H9 (cell line): ENCODE measurements around the gene FBN1. TPM values are rescaled to one million over a fixed set of nuclear protein-coding genes. Genes with fewer than 3 reads are reported as not detected.

Experiments used
- DNase-seq: peaks from one replicate; pipeline ENCODE4 v3.0.0-alpha.2; 2017
- H2AFZ ChIP-seq: one replicate; pipeline ENCODE4 v1.6.1; 2013; ENCODE audit warnings: mild to moderate bottlenecking, low read length, control low read depth, moderate library complexity
- H2AK5ac ChIP-seq: 2 replicates; pipeline ENCODE4 v1.6.1; 2013; ENCODE audit warnings: low read length, control low read depth, mixed read lengths; ENCODE audit not compliant: insufficient read length
- H2BK120ac ChIP-seq: one replicate; pipeline ENCODE4 v1.6.1; 2013; ENCODE audit warnings: low read depth, mild to moderate bottlenecking, low read length, control low read depth, inconsistent platforms; ENCODE audit not compliant: poor library complexity, severe bottlenecking
- H2BK12ac ChIP-seq: 2 replicates; pipeline ENCODE4 v1.6.1; 2013; ENCODE audit warnings: low read length, control low read depth, mixed read lengths, low read depth; ENCODE audit not compliant: insufficient read length
- H2BK15ac ChIP-seq: 2 replicates; pipeline ENCODE4 v1.6.1; 2013; ENCODE audit warnings: low read depth, low read length, control low read depth
- H2BK20ac ChIP-seq: one replicate; pipeline ENCODE4 v1.6.1; 2013; ENCODE audit warnings: low read depth, mild to moderate bottlenecking, low read length, control low read depth, inconsistent platforms; ENCODE audit not compliant: poor library complexity, severe bottlenecking
- H2BK5ac ChIP-seq: 2 replicates; pipeline ENCODE4 v1.6.1; 2013; ENCODE audit warnings: low read length, control low read depth, mixed read lengths; ENCODE audit not compliant: insufficient read length
- H3K14ac ChIP-seq: 2 replicates; pipeline ENCODE4 v1.6.1; 2013; ENCODE audit warnings: low read length, control low read depth; ENCODE audit not compliant: insufficient read depth
- H3K18ac ChIP-seq: 2 replicates; pipeline ENCODE4 v1.6.1; 2013; ENCODE audit warnings: low read depth, mild to moderate bottlenecking, mixed read lengths, low read length, control low read depth; ENCODE audit not compliant: insufficient read length
- H3K23ac ChIP-seq: 2 replicates; pipeline ENCODE4 v1.6.1; 2013; ENCODE audit warnings: low read length, control low read depth, mixed read lengths, low read depth; ENCODE audit not compliant: insufficient read length
- H3K23me2 ChIP-seq: 2 replicates; pipeline ENCODE4 v1.6.1; 2013; ENCODE audit warnings: low read depth, mild to moderate bottlenecking, mixed read lengths, low read length, control low read depth; ENCODE audit not compliant: insufficient read length, poor library complexity, severe bottlenecking
- H3K27ac ChIP-seq: 2 replicates; pipeline ENCODE4 v1.5.1; 2013; ENCODE audit warnings: low read length, control low read depth, mixed read lengths, low read depth; ENCODE audit not compliant: insufficient read length
- H3K27me3 ChIP-seq: 2 replicates; pipeline ENCODE4 v1.6.1; 2013; ENCODE audit warnings: low read length, control low read depth, inconsistent platforms; ENCODE audit not compliant: insufficient read depth
- H3K4ac ChIP-seq: 2 replicates; pipeline ENCODE4 v1.6.1; 2013; ENCODE audit warnings: low read depth, mild to moderate bottlenecking, control low read depth, inconsistent platforms, low read length, moderate library complexity
- H3K4me1 ChIP-seq: 2 replicates; pipeline ENCODE4 v1.6.1; 2013; ENCODE audit warnings: low read length, control low read depth, inconsistent platforms; ENCODE audit not compliant: insufficient read depth
- H3K4me2 ChIP-seq: 2 replicates; pipeline ENCODE4 v1.6.1; 2013; ENCODE audit warnings: low read length, control low read depth, mixed read lengths; ENCODE audit not compliant: insufficient read length, insufficient read depth
- H3K56ac ChIP-seq: 2 replicates; pipeline ENCODE4 v1.6.1; 2013; ENCODE audit warnings: low read depth, mild to moderate bottlenecking, mixed read lengths, low read length, control low read depth; ENCODE audit not compliant: insufficient read length
- H3K79me1 ChIP-seq: 2 replicates; pipeline ENCODE4 v1.6.1; 2013; ENCODE audit warnings: low read depth, mild to moderate bottlenecking, moderate library complexity, low read length, control low read depth, inconsistent platforms; ENCODE audit not compliant: insufficient read depth, poor library complexity, severe bottlenecking
- H3K79me2 ChIP-seq: 2 replicates; pipeline ENCODE4 v1.6.1; 2013; ENCODE audit warnings: low read length, control low read depth, inconsistent platforms; ENCODE audit not compliant: insufficient read depth
- H3K9ac ChIP-seq: 2 replicates; pipeline ENCODE4 v1.6.1; 2013; ENCODE audit warnings: low read length, control low read depth, mixed read lengths; ENCODE audit not compliant: insufficient read length; ENCODE audit errors: extremely low read depth
- H3K9me3 ChIP-seq: one replicate; pipeline ENCODE4 v1.6.1; 2013; ENCODE audit warnings: low read depth, low read length, inconsistent platforms; ENCODE audit not compliant: control insufficient read depth
- H3T11ph ChIP-seq: one replicate; pipeline ENCODE4 v1.6.1; 2013; ENCODE audit warnings: mild to moderate bottlenecking, low read length, control low read depth, inconsistent platforms
- H4K20me1 ChIP-seq: one replicate; pipeline ENCODE4 v1.6.1; 2013; ENCODE audit not compliant: control insufficient read depth, insufficient read length, insufficient read depth
- H4K5ac ChIP-seq: 2 replicates; pipeline ENCODE4 v1.6.1; 2013; ENCODE audit warnings: low read depth, mild to moderate bottlenecking, mixed read lengths, low read length, control low read depth; ENCODE audit not compliant: insufficient read length
- H4K8ac ChIP-seq: replicated peaks from 2 replicates; pipeline ENCODE4 v1.6.1; 2013; ENCODE audit warnings: low read length, control low read depth, mixed read lengths, low read depth; ENCODE audit not compliant: insufficient read length
- H4K91ac ChIP-seq: 2 replicates; pipeline ENCODE4 v1.6.1; 2013; ENCODE audit warnings: low read depth, mild to moderate bottlenecking, moderate library complexity, mixed read lengths, low read length, control low read depth; ENCODE audit not compliant: insufficient read length
- H3K27ac Mint-ChIP-seq, 3 experiments: 2 replicates in 2 of 3; 3 replicates in 1 of 3; pipeline ENCODE4 v1.8.0; 2020 to 2021; ENCODE audit warnings: mixed read lengths in 3 of 3, mild to moderate bottlenecking in 1 of 3, moderate library complexity in 1 of 3
- H3K27me3 Mint-ChIP-seq: 2 replicates; pipeline ENCODE4 v1.8.0; 2021; ENCODE audit warnings: low read depth, mild to moderate bottlenecking, moderate library complexity, mixed read lengths
- H3K36me3 Mint-ChIP-seq, 3 experiments: 2 replicates in 2 of 3; 3 replicates in 1 of 3; pipeline ENCODE4 v1.8.0; 2020 to 2021; ENCODE audit warnings: low read depth in 3 of 3, mixed read lengths in 3 of 3; ENCODE audit not compliant: insufficient read depth in 1 of 3
- H3K4me1 Mint-ChIP-seq, 2 experiments: 2 replicates each; pipeline ENCODE4 v1.8.0; 2020; ENCODE audit warnings: mixed read lengths in 2 of 2
- H3K4me3 Mint-ChIP-seq, 2 experiments: 2 replicates in 1 of 2; 3 replicates in 1 of 2; pipeline ENCODE4 v1.8.0; 2020 to 2021; ENCODE audit warnings: mild to moderate bottlenecking in 2 of 2, mixed read lengths in 2 of 2, moderate library complexity in 1 of 2
- H3K9me3 Mint-ChIP-seq, 2 experiments: 2 replicates in 1 of 2; 3 replicates in 1 of 2; pipeline ENCODE4 v1.8.0; 2020; ENCODE audit warnings: mild to moderate bottlenecking in 2 of 2, mixed read lengths in 2 of 2, moderate library complexity in 1 of 2
- CTCF ChIP-seq: fragments of 200-600 bp; sonication (generic); conservative IDR thresholded peaks from 3 replicates; pipeline ENCODE4 v1.8.0; 2021; ENCODE audit warnings: antibody characterized with exemption, mild to moderate bottlenecking
- WGBS: extraction: QIAGEN DNeasy Blood & Tissue Kit; methylation state at CpG from one replicate; pipeline ENCODE4 v1.1.7; 2013; ENCODE audit warnings: missing lambda C conversion rate, low lambda C conversion rate, mixed read lengths; ENCODE audit not compliant: insufficient read length; ENCODE audit errors: extremely low coverage; 5-methylcytosine and 5-hydroxymethylcytosine counted together
- total RNA-seq: library from RNA; stranded (reverse); gene quantifications from 2 replicates; pipeline ENCODE4 v1.2.1, GENCODE V29; 2021

The FBN1 gene
- total RNA-seq, 1 experiment from 2014 or later, result 3.6 TPM

GRCh38 chr15:48548455-48548854 lies 97.1 kb downstream of the FBN1 start:
- H3K14ac ChIP-seq, result no peak overlapping the region
- Mint-ChIP-seq H3K27ac (no peak overlapping the region), H3K27me3 (no peaks in the 10 kb centered on the region), H3K9me3 (no peaks in the 10 kb centered on the region), H3K4me1 (no peaks in the 10 kb centered on the region; a peak in 1 of 4 replicates), H3K4me3 (no peak overlapping the region), H3K36me3 (no peaks in the 10 kb centered on the region)
- no peaks in the 10 kb centered on the region for H3K4me1 ChIP-seq
- H3K27ac ChIP-seq, result no peak overlapping the region
- no peak for TF ChIP-seq CTCF
- no peak overlapping the region for H3K4ac ChIP-seq
- H2BK20ac ChIP-seq, result no peak overlapping the region
- no peaks in the 10 kb centered on the region for H4K20me1 ChIP-seq
- H3K56ac ChIP-seq, result no peak overlapping the region
- no peak overlapping the region for H2AFZ ChIP-seq
- no peaks in the 10 kb centered on the region for H3K79me1 ChIP-seq
- no CpG with 5 or more reads among the region's 2 CpGs for WGBS
- H2BK5ac ChIP-seq, result no peak overlapping the region
- H2BK120ac ChIP-seq, result no peak overlapping the region
- no peak overlapping the region for H4K91ac ChIP-seq
- no peaks in the 10 kb centered on the region for H3K27me3 ChIP-seq
- H3K23me2 ChIP-seq, result no peaks in the 10 kb centered on the region
- no peak overlapping the region for H3K9ac ChIP-seq
- no peaks in the 10 kb centered on the region for H3K79me2 ChIP-seq
- no peaks in the 10 kb centered on the region for H3K9me3 ChIP-seq
- H3T11ph ChIP-seq, result no peak overlapping the region
- no peak for DNase-seq
- no peak overlapping the region for H3K23ac ChIP-seq
- no peak overlapping the region for H4K5ac ChIP-seq
- no peak overlapping the region for H2BK12ac ChIP-seq
- H2AK5ac ChIP-seq, result no peak overlapping the region
- no peak overlapping the region for H4K8ac ChIP-seq
- no peak overlapping the region for H2BK15ac ChIP-seq
- H3K18ac ChIP-seq, result no peak overlapping the region
- no peak overlapping the region for H3K4me2 ChIP-seq
